ENCODE measurements around the gene IFIT3. TPM values are rescaled to one million over a fixed set of nuclear protein-coding genes. Genes with fewer than 3 reads are reported as not detected.

Gene IFIT3
- total and polyA plus RNA-seq, 2 of the 8 experiments (the other 6 are each of a cell fraction or from before 2014, with no cell fraction given) = 0.12 to 0.84 TPM

DNA sequence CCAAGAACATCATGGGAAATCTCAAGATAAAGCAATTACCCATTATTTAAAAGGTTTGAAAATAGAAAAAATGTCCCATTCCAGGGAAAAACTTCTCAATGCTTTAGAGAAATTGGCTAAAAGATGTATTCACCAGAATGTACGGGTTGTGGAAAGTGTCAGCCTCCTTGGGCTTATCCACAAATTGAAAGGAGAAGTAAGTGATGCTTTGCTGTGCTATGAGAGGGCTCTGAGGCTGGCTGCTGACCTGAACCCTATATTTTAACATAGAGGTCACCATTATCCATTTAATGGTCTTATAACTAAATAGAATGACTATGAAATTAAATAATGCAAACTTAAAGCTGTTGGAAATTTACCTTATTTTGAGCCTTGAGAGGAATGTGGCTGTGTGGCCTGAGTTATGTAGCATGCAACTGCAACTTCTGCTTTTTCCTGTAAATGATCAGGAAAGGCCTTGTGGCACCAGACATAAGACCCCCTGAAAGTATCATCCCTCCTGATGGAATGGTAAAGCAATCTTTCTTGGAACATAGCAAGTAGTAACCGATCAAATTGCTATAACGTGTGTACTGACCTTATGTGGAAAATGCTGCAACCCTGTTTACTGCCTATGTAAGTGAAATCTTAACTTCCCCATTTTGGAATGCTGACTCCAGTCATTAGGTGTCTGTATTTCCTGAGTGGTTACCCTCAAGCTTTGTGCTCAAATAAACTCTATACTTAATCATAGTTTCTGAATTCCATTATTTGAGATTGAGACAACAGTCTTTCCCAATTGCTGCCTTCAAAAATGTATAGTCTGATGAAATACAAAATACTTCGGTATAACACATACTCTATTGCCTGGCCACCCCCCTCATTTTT, 56.9 kb downstream of the IFIT3 start:
- POLR2A ChIA-PET (ENCODE audit: partially characterized antibody) = no interaction called here
- Histone ChIP-seq H3K4me1 (replicated peaks in 1 of 4; ENCODE audit: control insufficient read depth in 3 of 4, insufficient read depth in 4 of 4, low read length in 3 of 4) (no peaks in the 10 kb centered on the region), H3K27me3 (replicated peaks in 1 of 4; ENCODE audit: control insufficient read depth in 3 of 4, extremely low read depth in 1 of 4, insufficient read depth in 3 of 4, low read length in 3 of 4) (no peaks in the 10 kb centered on the region), H3K9me3 (ENCODE audit: insufficient read depth in 2 of 2, low read depth in 1 of 2, low read length in 1 of 2) (no peaks in the 10 kb centered on the region), H3K18ac (ENCODE audit: extremely low read depth, low read length) (no peak overlapping the region), H3K4me3 (ENCODE audit: extremely low read depth in 1 of 4, insufficient read depth in 2 of 4, low read depth in 3 of 4, low read length in 4 of 4) (no peak overlapping the region), H2AK5ac (ENCODE audit: low read depth, low read length) (no peak overlapping the region), H4K20me1 (replicated peaks in 1 of 2; ENCODE audit: control insufficient read depth in 1 of 2, insufficient read depth in 2 of 2, low read length in 2 of 2) (no peaks in the 10 kb centered on the region), H3K79me1 (ENCODE audit: low read depth, low read length) (no peaks in the 10 kb centered on the region), H3K4me2 (ENCODE audit: insufficient read depth in 1 of 2, low read depth in 2 of 2, low read length in 2 of 2) (no peak overlapping the region), H2BK5ac (ENCODE audit: low read depth, low read length) (no peak overlapping the region), H3K14ac (ENCODE audit: insufficient read length) (no peak overlapping the region), H3K23me2 (ENCODE audit: low read depth, low read length) (no peaks in the 10 kb centered on the region; the same call in 1 of the 2 replicates), H3K27ac (ENCODE audit: low read depth, low read length) (no peak overlapping the region), H2BK12ac (ENCODE audit: low read depth, low read length) (no peak overlapping the region), H2BK15ac (ENCODE audit: low read length) (no peak overlapping the region), H2AFZ (ENCODE audit: low read length) (no peak overlapping the region), H4K8ac (ENCODE audit: extremely low read depth, insufficient read depth, low read length) (no peak overlapping the region), H2BK20ac (ENCODE audit: low read length) (no peak overlapping the region), H3K79me2 (ENCODE audit: control insufficient read depth in 1 of 2, insufficient read depth in 2 of 2, low read length in 2 of 2) (no peaks in the 10 kb centered on the region), H3K56ac (replicated peaks; ENCODE audit: insufficient read length, low read depth, low read length) (no peak overlapping the region), H3K36me3 (ENCODE audit: control insufficient read depth in 2 of 4, insufficient read depth in 4 of 4, low read length in 3 of 4) (no peaks in the 10 kb centered on the region), H2BK120ac (replicated peaks; ENCODE audit: low read depth, low read length) (no peak overlapping the region), H3K9ac (replicated peaks in 1 of 4; ENCODE audit: extremely low read depth in 1 of 4, low read depth in 3 of 4, low read length in 3 of 4) (no peak overlapping the region), H4K5ac (ENCODE audit: insufficient read length, low read depth, low read length) (no peak overlapping the region), H3K23ac (ENCODE audit: insufficient read length) (no peak overlapping the region), H3K4ac (replicated peaks; ENCODE audit: insufficient read length, low read depth, low read length) (no peak overlapping the region), H4K91ac (replicated peaks; ENCODE audit: insufficient read length, low read length) (no peak overlapping the region)
- CTCF ChIA-PET (ENCODE audit: partially characterized antibody) = interaction anchor here (0.6 to 5.8 kb wide), 6 partner anchors 15 to 171 kb away, joined by 3 to 30 read pairs (median 4); no protein-coding TSS in a partner anchor
- no peak for FAIRE-seq
- DNase-seq (ENCODE audit: low read depth in 1 of 2, low spot score in 2 of 2) = no peak
- WGBS, 2 experiments (ENCODE audit: extremely low coverage in 1 of 2, insufficient coverage in 1 of 2, insufficient read length in 1 of 2, insufficient replicate concordance in 2 of 2, low coverage in 1 of 2, low lambda C conversion rate in 2 of 2, missing lambda C conversion rate in 1 of 2) = 92% methylated on average over 4 of the region's 4 CpGs; no CpG with 5 or more reads in 1 of the 2 experiments
- TF ChIP-seq EGR1 (IDR thresholded peaks at IDR 0.05; ENCODE audit: borderline replicate concordance, low read depth, low read length) (no peak), SP2 (IDR thresholded peaks at IDR 0.05; ENCODE audit: low read length) (no peak), CREB1 (IDR thresholded peaks at IDR 0.05) (no peak), CBX5 (IDR thresholded peaks at IDR 0.05; ENCODE audit: low read depth, low read length) (no peak), JUND (IDR thresholded peaks at IDR 0.05; ENCODE audit: low read length) (no peak), SAP30 (IDR thresholded peaks at IDR 0.05; ENCODE audit: insufficient read depth, insufficient replicate concordance, low read length) (no peak), CHD1 (IDR thresholded peaks at IDR 0.05; ENCODE audit: low read depth, low read length) (no peak), SUZ12 (IDR thresholded peaks at IDR 0.05; ENCODE audit: low read length) (no peak), YY1 (IDR thresholded peaks at IDR 0.05; ENCODE audit: low read depth, low read length) (no peak), RFX5 (IDR thresholded peaks at IDR 0.05; ENCODE audit: borderline replicate concordance, low read depth, low read length) (no peak), NANOG (IDR thresholded peaks at IDR 0.05; ENCODE audit: insufficient read depth, low read depth, low read length, poor library complexity, severe bottlenecking) (no peak), KDM5A (IDR thresholded peaks at IDR 0.05; ENCODE audit: low read length) (no peak)
- TF ChIP-seq, protein P1, sequence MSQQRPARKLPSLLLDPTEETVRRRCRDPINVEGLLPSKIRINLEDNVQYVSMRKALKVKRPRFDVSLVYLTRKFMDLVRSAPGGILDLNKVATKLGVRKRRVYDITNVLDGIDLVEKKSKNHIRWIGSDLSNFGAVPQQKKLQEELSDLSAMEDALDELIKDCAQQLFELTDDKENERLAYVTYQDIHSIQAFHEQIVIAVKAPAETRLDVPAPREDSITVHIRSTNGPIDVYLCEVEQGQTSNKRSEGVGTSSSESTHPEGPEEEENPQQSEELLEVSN (IDR thresholded peaks at IDR 0.05) = no peak
